Measurements from ENCODE around the gene DCAF8. TPM values are rescaled to one million over a fixed set of nuclear protein-coding genes. Genes with fewer than 3 reads are reported as not detected.
"Not testable (repeated sequence)": the region's sequence is repeated elsewhere in the genome, so short reads cannot be mapped to it uniquely, and the experiment has no call there.

Gene DCAF8
- 127 TPM for total RNA-seq

- peak; percentile 89 for ATAC-seq
These were observed at the start of gene DCAF8 for GRCh38 chr1:160261893-160262794. TSS of gene DCAF8 (minus strand) at chr1:160262549. CDS start at chr1:160244008, 18,541 bp downstream.

GRCh38 chr1:160309571-160309970 is 47.2 kb upstream of the DCAF8 start:
- DNase-seq (ENCODE audit: low spot score), result no peak
- ATAC-seq, result no peak

More at GRCh38 chr1:160261893-160262794, at the start of gene DCAF8:
- peak; percentile 99 for DNase-seq (ENCODE audit: low spot score)

- no peak for DNase-seq (ENCODE audit: low spot score)
- ATAC-seq, result no peak
These were observed 46.8 kb upstream of the DCAF8 start for GRCh38 chr1:160309185-160309557.

- no peak for DNase-seq (ENCODE audit: low spot score)
- no peak for ATAC-seq
These were observed 46.3 kb upstream of the DCAF8 start for GRCh38 chr1:160308451-160309184.

- ATAC-seq (no peak), DNase-seq (ENCODE audit: low spot score) (no peak)
These were observed 44.9 kb upstream of the DCAF8 start for GRCh38 chr1:160307118-160307791.

- DNase-seq (ENCODE audit: low spot score), result no peak
- ATAC-seq, result no peak
These were observed 37.8 kb upstream of the DCAF8 start for GRCh38 chr1:160300173-160300572.

GRCh38 chr1:160296036-160296435 is 33.7 kb upstream of the DCAF8 start:
- DNase-seq (ENCODE audit: low spot score) (no peak), ATAC-seq (no peak)

GRCh38 chr1:160293020-160293968 is 30.9 kb upstream of the DCAF8 start:
- ATAC-seq (peak; percentile 66), DNase-seq (ENCODE audit: low spot score) (peak; percentile 74)

- peak; percentile 84 for ATAC-seq
- peak; percentile 66 for DNase-seq (ENCODE audit: low spot score)
These were observed 29.2 kb upstream of the DCAF8 start for GRCh38 chr1:160291248-160292220.

GRCh38 chr1:160287769-160288168 is 25.4 kb upstream of the DCAF8 start:
- not testable (repeated sequence) for DNase-seq (ENCODE audit: low spot score); ATAC-seq

GRCh38 chr1:160285506-160285905 is 23.2 kb upstream of the DCAF8 start:
- no peak for DNase-seq (ENCODE audit: low spot score)
- no peak for ATAC-seq

- ATAC-seq (peak; percentile 96), DNase-seq (ENCODE audit: low spot score) (peak; percentile 94)
These were observed 22.5 kb upstream of the DCAF8 start, which contains the start of gene PEX19 for GRCh38 chr1:160284782-160285344. TSS of gene PEX19 (minus strand) at chr1:160285133. CDS start at chr1:160285124, 9 bp downstream.

- DNase-seq (ENCODE audit: low spot score), result peak; percentile 90
- ATAC-seq, result peak; percentile 88
These were observed 22.0 kb upstream of the DCAF8 start for GRCh38 chr1:160284220-160284781.

GRCh38 chr1:160282807-160283206 is 20.5 kb upstream of the DCAF8 start:
- DNase-seq (ENCODE audit: low spot score) (no peak), ATAC-seq (no peak)

- ATAC-seq (no peak), DNase-seq (ENCODE audit: low spot score) (no peak)
These were observed 15.6 kb upstream of the DCAF8 start for GRCh38 chr1:160277987-160278386.

- DNase-seq (ENCODE audit: low spot score), result no peak
- ATAC-seq, result peak; percentile 59
These were observed 15.0 kb upstream of the DCAF8 start for GRCh38 chr1:160277330-160277729.

- ATAC-seq, result no peak
- DNase-seq (ENCODE audit: low spot score), result no peak
These were observed 8.7 kb upstream of the DCAF8 start for GRCh38 chr1:160271025-160271424.
